GM23248 (cell line): ENCODE measurements around the gene PCSK5.

Experiments
- EZH2 ChIP-seq: fragments of 200-600 bp; sonication (generic); IDR thresholded peaks from 2 replicates; pipeline ENCODE4 v1.6.1; 2018; ENCODE audit warnings: antibody characterized with exemption, mild to moderate bottlenecking; ENCODE audit not compliant: insufficient read depth, poor library complexity, severe bottlenecking
- EZH2phosphoT487 ChIP-seq: fragments of 200-600 bp; sonication (generic); IDR thresholded peaks from 2 replicates; pipeline ENCODE4 v1.6.1; 2018; ENCODE audit warnings: antibody characterized with exemption, moderate library complexity, mild to moderate bottlenecking, low read depth; ENCODE audit not compliant: insufficient read depth

- TF ChIP-seq EZH2, result no peak
- TF ChIP-seq EZH2phosphoT487, result no peak
Observed at GRCh38 chr9:75914002-75914401, 23.5 kb downstream of the PCSK5 start.
